ENCODE results near the gene USP5. TPM values are rescaled to one million over a fixed set of nuclear protein-coding genes. Genes with fewer than 3 reads are reported as not detected.
"Not testable (repeated sequence)": the region's sequence is repeated elsewhere in the genome, so short reads cannot be mapped to it uniquely, and the experiment has no call there.

The USP5 gene
- total RNA-seq, 3 donors from 2014 or later (not counting 1 experiment from before 2014, with no cell fraction given), result 48.3 to 67.2 (median 57.2) TPM

DNA sequence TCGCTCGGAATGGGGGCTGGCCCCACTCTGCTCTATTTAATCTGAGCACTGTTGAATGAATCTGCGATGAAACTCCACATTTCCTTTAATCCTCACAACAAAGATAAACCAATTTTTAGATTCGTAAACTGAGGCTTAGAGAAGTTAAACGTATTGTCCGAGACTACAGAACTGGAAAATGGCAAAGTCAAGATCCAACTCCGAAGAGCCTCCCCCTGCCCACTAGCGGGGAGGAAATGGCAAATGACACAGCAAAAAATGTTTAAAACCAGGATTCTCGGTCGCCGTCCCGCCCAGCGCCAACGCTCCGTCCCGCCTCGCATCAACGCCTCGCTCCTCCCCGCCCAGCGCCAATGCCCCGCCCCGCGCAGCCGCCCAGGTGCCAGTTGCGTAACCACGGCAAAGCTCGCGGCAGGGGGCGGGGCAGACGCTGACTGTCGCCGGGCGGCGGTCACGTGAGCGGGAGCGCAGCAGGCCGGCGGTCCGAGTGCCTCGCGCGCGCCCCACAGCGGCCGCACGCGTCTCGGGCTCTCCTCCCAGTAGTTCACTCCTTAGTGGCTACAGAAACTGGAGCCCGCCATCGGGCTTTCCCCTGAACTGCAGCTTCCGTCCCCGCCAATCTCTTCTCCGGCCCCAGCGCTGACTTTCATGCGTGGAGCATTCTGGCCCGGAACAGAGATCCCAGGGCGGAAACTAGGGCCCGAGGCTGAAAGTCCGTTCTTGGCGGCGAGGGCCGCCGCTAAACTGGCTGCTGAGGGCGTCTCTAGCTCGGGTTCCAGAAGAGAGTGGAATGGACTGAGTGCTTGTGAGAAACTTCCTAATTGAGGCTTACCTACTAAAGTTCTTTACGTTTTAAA, 39.1 kb downstream of the USP5 start:
- Histone ChIP-seq H3K36me3 (ENCODE audit: control insufficient read depth, insufficient read depth, low read length) (no peaks in the 10 kb centered on the region), H3K27ac (ENCODE audit: low read length) (peak overlapping the region; percentile 98), H3K4me3 (ENCODE audit: low read length) (peak overlapping the region; percentile 70), H3K4me1 (ENCODE audit: control insufficient read depth, insufficient read depth, low read length) (peaks cover 14% of the 10 kb centered on the region), H3K27me3 (ENCODE audit: control insufficient read depth, insufficient read depth, low read length) (no peaks in the 10 kb centered on the region), H3K9me3 (ENCODE audit: control insufficient read depth, insufficient read depth, low read length) (no peaks in the 10 kb centered on the region)
- H3K27ac Mint-ChIP-seq, result peak overlapping the region; percentile 95 to 96
- H3K4me3 Mint-ChIP-seq, result peak overlapping the region; percentile 87
- WGBS (ENCODE audit: insufficient coverage), result 2% methylated on average over 67 of the region's 68 CpGs
- intact Hi-C loops (cut with micrococcal nuclease), result loop anchor here (1.0 kb wide), 3 partner anchors 13 to 39 kb away; partner anchors contain the start of genes LRRC23, SPSB2 and USP5
- DNase-seq (peak; percentile 99), ATAC-seq (peak; percentile 93 to 99 (median 94))
- no peaks in the 10 kb centered on the region for H3K36me3 Mint-ChIP-seq
- no peaks in the 10 kb centered on the region for H3K9me3 Mint-ChIP-seq
- H3K27me3 Mint-ChIP-seq (ENCODE audit: low read depth in 2 of 2), result no peaks in the 10 kb centered on the region
- TF ChIP-seq CTCF (IDR thresholded peaks at IDR 0.05), result peak; percentile 75
- H3K4me1 Mint-ChIP-seq, result peaks cover 11 to 15% of the 10 kb centered on the region in 2 donors

DNA sequence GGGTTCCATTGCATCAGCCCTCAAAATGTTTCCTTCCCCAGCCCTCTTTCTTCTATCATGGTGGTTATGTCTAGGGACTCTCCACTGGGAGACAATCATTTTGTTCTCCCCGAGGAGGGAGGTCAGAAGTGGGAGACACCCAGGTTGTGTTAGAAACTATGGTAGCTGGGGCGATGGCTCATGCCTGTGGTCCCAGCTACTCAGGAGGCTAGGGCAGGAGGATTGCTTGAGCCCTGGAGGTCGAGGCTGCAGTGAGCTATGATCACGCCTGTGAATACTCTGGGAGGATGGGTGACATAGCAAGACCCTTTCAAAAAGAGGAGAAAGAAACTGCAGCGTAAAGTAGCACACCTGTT, 39.7 kb downstream of the USP5 start:
- Histone ChIP-seq H3K36me3 (ENCODE audit: control insufficient read depth, insufficient read depth, low read length) (no peaks in the 10 kb centered on the region), H3K4me3 (ENCODE audit: low read length) (peak overlapping the region; percentile 70), H3K27me3 (ENCODE audit: control insufficient read depth, insufficient read depth, low read length) (no peaks in the 10 kb centered on the region), H3K9me3 (ENCODE audit: control insufficient read depth, insufficient read depth, low read length) (no peaks in the 10 kb centered on the region), H3K27ac (ENCODE audit: low read length) (peak overlapping the region; percentile 98), H3K4me1 (ENCODE audit: control insufficient read depth, insufficient read depth, low read length) (peaks cover 14% of the 10 kb centered on the region)
- WGBS (ENCODE audit: insufficient coverage), result 82% methylated on average over 5 of the region's 5 CpGs
- TF ChIP-seq CTCF (IDR thresholded peaks at IDR 0.05), result no peak
- intact Hi-C loops (cut with micrococcal nuclease), result loop anchor here (1.0 kb wide), 3 partner anchors 13 to 39 kb away; partner anchors contain the start of genes LRRC23, SPSB2 and USP5
- DNase-seq (no peak), ATAC-seq (no peak)
- no peaks in the 10 kb centered on the region for H3K27me3 Mint-ChIP-seq (ENCODE audit: low read depth in 2 of 2)
- peak overlapping the region; percentile 87 for H3K4me3 Mint-ChIP-seq
- H3K27ac Mint-ChIP-seq, result peak overlapping the region; percentile 95 to 96
- H3K36me3 Mint-ChIP-seq, result no peaks in the 10 kb centered on the region
- no peaks in the 10 kb centered on the region for H3K9me3 Mint-ChIP-seq
- H3K4me1 Mint-ChIP-seq, result peaks cover 11 to 15% of the 10 kb centered on the region in 2 donors

DNA sequence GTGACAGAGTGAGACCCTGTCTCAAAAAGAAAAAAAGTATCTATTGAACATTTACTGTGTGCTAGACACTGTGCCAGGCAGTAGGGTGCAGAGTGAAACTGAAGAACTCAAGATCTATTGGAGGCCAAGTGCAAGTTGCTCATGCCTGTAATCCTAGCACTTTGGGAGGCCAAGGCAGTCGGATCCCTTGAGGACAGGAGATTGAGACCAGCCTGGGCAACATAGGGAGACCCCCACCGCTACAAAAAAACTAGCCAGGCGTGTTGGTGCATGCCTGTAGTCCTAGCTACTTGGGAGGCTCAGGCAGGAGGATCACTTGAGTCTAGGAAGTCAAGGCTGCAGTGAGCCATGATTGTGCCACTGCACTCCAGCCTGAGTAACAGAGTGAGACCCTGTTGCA, 40.7 kb downstream of the USP5 start:
- H3K4me3 ChIP-seq (ENCODE audit: low read length); intact Hi-C loops (cut with micrococcal nuclease); H3K27me3 Mint-ChIP-seq (ENCODE audit: low read depth in 2 of 2); H3K9me3 ChIP-seq (ENCODE audit: control insufficient read depth, insufficient read depth, low read length); H3K27ac ChIP-seq (ENCODE audit: low read length); H3K27me3 ChIP-seq (ENCODE audit: control insufficient read depth, insufficient read depth, low read length); H3K36me3 ChIP-seq (ENCODE audit: control insufficient read depth, insufficient read depth, low read length); H3K36me3 Mint-ChIP-seq; H3K9me3 Mint-ChIP-seq; ATAC-seq: not testable (repeated sequence)
- H3K4me1 ChIP-seq (ENCODE audit: control insufficient read depth, insufficient read depth, low read length), result peaks cover 14% of the 10 kb centered on the region
- Mint-ChIP-seq H3K27ac (peak overlapping the region in 1 of 2 donors; percentile 95), H3K4me1 (peaks cover 11 to 15% of the 10 kb centered on the region in 2 donors), H3K4me3 (peak overlapping the region; percentile 49)
- WGBS (ENCODE audit: insufficient coverage), result 99% methylated on average over 3 of the region's 3 CpGs
- peak in 1 of 2 donors; percentile 3 for DNase-seq

GRCh38 chr12:6894321-6894720, 42.4 kb downstream of the USP5 start:
- Histone ChIP-seq H3K27me3 (ENCODE audit: control insufficient read depth, insufficient read depth, low read length) (no peaks in the 10 kb centered on the region), H3K36me3 (ENCODE audit: control insufficient read depth, insufficient read depth, low read length) (no peaks in the 10 kb centered on the region), H3K4me3 (ENCODE audit: low read length) (no peak overlapping the region), H3K4me1 (ENCODE audit: control insufficient read depth, insufficient read depth, low read length) (peaks cover 14% of the 10 kb centered on the region), H3K9me3 (ENCODE audit: control insufficient read depth, insufficient read depth, low read length) (no peaks in the 10 kb centered on the region), H3K27ac (ENCODE audit: low read length) (no peak overlapping the region)
- Mint-ChIP-seq H3K27ac (no peak overlapping the region), H3K9me3 (no peaks in the 10 kb centered on the region), H3K4me1 (peaks cover 11 to 15% of the 10 kb centered on the region in 2 donors), H3K4me3 (no peak overlapping the region), H3K27me3 (ENCODE audit: low read depth in 2 of 2) (no peaks in the 10 kb centered on the region), H3K36me3 (no peaks in the 10 kb centered on the region)
- ATAC-seq (no peak), DNase-seq (no peak)
- no peak for TF ChIP-seq CTCF (IDR thresholded peaks at IDR 0.05)
- WGBS (ENCODE audit: insufficient coverage), result 85% methylated on average over 3 of the region's 3 CpGs
- intact Hi-C loops (cut with micrococcal nuclease), result no loop called here

Measured in natural killer cell (primary cell).